T47D (cell line): ENCODE measurements around the gene ZBTB38.

Experiments used
- DNase-seq, 2 experiments: peaks; one replicate each; pipeline versions ENCODE4 v3.0.0 to v3.0.0-alpha.2; 2011 to 2012; ENCODE audit warnings: low read depth in 1 of 2, low spot score in 1 of 2
- JUND ChIP-seq: IDR thresholded peaks from 2 replicates; pipeline ENCODE4 v1.6.1; 2012; ENCODE audit warnings: low read depth
- in situ Hi-C: cut with HindIII; loops from 2 replicates; pipeline ENCODE4 v1.10.0; 2016; ENCODE audit warnings: low sequenced_read_pairs, low pct_unique_long_range_greater_than_20kb

The ZBTB38 gene

DNA sequence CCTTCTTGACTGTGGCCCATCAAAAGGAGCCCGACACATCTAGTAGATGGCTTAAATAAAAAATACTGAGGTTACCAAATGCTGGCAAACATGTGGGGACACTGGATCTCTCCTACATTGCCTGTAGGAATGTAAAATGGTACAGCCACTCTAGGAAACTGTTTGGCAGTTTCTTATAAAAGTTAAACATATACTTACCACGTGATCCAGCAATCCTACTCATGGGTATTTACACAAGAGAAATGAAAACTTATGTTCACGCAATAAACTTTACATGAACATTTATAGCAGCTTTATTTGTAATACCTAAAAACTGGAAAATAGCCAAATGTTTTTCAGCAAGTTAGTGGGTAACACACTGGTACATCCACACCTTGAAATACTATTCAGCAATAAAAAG, 9.1 kb downstream of the ZBTB38 start:
- no peak for TF ChIP-seq JUND
- in situ Hi-C loops: no loop called here
- DNase-seq: no peak

DNA sequence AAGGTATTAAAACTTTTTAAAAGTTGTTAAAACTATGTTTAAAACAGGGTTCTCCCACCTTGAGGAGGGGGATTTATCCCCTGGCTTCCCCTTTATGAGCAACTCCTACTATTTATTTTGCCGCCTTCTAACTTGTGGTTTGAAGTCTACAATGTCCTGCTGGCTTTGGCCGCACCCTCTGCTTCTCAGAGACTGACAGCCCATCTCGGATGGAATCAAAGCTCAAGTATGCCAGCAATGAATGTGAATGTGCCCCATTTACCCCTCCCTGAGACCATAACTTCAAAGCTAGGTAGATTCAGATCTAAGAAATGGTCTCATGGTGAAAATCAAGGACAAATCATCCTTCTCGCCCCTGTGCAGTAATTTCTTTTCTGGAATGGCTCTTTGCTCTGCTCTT, 10.3 kb downstream of the ZBTB38 start:
- TF ChIP-seq JUND: no peak
- in situ Hi-C loops: no loop called here
- DNase-seq: no peak

DNA sequence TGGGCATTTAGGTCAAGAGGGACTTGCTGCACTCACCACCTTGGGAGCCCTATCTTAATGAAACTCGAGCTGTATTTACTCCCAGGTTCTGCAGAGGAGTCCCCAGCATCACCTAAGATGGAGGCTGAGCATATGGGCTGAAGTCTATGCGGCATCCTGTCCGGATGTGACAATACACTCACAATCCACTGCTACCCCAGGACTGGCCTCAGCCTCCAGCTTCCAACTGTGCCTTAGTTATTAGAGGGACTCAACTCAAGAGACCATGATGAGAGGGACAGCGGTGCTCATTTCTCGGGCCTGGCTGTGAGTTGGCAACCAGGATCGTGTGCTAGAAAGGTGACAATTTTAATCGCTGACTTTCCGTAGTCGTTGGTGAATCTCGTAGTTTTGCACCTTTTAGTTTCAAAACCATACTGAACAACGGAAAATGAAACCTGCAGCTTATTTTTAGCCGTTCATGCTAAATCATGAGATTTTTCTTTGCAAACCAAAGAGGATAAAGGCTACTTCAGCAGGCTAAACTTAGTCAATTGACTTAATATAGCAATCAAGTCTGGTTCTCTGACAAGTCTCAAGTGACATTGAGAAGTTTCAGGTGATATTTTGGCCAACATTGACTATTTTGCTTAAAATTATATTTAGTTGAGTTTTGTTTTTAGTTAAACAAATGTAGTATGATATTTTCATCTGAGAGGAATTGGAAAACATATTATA, 11.1 kb downstream of the ZBTB38 start:
- in situ Hi-C loops: no loop called here
- no peak for DNase-seq
- TF ChIP-seq JUND: no peak

DNA sequence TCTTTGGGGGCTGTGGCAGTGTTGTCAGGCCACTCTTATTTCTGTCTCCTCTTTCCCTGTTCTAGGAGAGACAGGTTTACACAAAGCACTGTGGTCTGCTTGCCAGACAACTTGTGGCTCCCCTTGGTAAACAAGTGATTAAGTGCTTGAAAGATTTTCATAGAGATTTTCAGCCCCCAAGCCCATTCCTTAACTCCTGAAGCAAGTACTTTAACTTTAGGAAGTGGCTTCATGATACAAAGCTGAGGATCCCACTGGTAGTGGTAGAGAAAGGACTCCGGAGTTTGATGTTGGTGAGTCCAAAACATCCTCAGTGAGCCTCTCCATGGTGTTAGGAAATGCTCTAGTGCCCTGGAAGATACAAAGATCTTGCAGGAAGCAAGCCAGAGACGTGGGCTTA, 12.0 kb downstream of the ZBTB38 start:
- TF ChIP-seq JUND: no peak
- DNase-seq: no peak
- in situ Hi-C loops: no loop called here

DNA sequence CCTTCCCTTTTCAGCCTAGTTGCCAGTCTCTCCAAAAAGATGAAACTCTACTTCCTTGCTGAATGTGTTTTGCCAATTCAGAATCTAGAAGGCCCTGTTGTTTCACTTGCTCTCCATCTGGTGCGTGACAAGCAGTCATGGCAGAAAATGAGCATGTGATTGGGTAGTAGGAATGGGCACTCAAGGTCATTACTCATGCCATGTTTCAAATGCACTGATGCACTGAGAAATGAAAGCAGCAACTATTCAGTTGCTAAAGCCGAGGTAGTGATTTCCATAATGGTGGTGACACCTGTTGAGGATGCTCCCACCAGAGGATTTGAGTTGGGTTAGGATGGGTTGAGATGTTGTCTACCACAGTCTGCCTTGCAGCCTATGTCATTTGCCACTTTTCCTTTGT, 12.7 kb downstream of the ZBTB38 start:
- TF ChIP-seq JUND: no peak
- in situ Hi-C loops: no loop called here
- no peak for DNase-seq

DNA sequence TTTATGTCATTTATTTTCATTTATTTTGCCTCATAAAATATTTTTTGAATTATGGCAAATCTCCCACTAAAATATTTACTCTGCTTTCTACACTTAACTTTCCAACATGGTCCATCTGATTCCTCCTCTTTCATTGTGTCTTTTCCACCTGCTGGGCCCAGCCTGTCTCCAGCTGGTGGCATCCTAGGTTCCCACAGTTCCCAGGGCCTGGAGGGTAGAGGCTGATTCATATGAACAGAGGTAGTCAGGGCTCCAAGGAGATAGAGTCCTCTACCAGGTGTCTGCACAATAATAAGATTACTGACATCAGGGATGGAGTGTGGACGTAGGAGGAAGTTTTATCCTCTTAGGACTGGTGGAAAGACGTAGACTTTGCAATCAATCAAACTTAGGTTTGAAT, 14.3 kb downstream of the ZBTB38 start:
- DNase-seq: no peak
- no peak for TF ChIP-seq JUND

DNA sequence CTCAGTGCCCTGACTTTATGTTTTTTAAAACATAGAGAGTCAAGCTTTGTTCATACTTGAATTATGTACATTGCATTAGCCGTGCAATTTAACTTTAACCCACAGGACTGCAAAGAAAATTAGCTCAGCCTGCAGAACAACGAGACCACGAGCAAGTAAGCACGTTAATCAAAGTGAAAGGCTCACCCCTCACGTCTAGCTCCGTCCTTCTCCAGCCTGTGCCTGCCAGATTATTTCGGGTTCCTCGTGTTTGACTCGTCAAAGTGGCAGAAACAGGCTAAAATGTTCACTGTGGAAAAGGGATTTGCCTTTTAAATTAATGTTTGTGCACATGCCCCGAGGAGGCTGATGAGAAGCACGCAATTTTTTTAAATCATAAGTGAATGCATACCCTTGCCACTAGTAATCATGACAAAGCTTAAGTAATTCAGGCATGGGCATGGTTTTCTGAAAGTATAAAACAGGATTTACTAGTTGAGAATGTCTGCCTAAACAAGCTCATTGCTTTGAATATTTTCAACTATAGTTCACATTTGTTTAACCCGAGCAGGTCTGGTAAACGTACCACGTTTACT, 15.3 kb downstream of the ZBTB38 start:
- no peak for TF ChIP-seq JUND
- in situ Hi-C loops: no loop called here
- DNase-seq: no peak

More for the DNA sequence above, 14.3 kb downstream of the ZBTB38 start:
- in situ Hi-C loops: no loop called here

DNA sequence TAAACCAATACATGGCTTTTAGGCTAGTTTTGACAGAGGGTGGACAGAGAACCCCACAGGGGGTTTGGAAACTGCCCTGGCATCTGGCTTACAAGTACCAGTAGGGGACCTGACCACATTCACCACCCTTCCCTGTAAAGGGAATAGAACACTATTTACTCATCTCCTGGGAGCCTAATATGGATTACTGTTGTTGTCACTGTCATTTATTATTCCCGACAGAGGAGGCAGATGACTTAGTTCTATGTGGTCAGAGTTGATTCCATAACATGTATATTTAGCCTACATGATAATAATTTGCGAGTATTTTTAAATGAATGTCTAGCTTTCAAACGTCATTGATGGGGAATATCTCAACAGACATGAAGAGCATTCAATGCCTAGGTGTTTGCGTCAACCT, 15.9 kb downstream of the ZBTB38 start:
- in situ Hi-C loops: no loop called here
- peak in 1 of 2 experiments; percentile 24 for DNase-seq
- no peak for TF ChIP-seq JUND

DNA sequence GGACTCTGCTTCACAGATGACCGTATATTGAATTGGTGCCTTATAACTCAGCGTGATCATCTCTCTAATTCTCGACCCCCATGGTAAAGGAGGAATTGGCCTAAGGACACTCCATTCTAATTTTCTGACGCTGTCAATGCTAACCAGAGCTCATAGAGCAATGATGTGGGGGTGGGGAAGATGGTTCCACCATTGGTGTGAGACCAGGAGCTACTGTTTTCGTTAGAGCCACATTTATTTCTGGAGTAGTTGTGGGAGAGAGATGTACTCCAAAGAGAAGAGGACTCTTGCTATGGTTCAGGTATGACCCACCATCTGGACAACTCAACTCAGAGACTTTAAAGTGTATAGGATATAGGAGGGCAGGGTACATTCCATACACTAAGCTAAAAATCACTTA, 16.3 kb downstream of the ZBTB38 start:
- no peak for DNase-seq
- no peak for TF ChIP-seq JUND
- in situ Hi-C loops: no loop called here

DNA sequence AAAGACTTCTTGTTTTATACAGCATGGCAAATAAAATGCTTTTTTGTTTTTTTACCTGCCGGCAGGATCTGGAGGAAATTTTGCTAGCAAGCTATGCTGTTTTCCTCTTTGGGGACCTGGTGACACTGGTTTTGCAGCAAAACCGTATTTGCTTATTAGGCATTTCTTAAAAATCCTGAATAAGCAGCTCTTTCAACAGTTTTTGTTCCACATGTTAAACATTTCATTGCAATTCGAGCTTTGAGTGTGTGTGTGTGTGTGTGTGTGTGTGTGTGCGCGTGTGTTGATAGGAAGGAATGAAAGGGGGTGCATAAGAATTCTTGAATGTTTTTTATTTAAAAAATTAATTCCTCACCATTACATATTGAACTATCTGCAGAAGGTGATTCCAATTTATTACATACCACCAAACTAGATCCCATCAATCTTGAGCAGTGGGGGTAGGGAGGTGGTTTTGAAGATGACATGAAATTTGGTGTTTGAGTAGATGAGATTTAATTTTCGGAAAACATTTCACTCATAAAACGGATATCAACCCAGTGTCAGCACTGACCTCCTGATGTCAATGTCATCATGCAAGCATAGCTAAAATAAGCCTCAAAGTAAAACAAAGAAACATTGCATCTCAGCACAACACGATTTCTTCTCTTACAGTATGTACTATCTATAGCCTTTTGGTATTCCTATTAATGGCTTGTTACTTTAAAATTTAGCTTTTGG, 17.3 kb downstream of the ZBTB38 start:
- no peak for DNase-seq
- in situ Hi-C loops: no loop called here
- no peak for TF ChIP-seq JUND

DNA sequence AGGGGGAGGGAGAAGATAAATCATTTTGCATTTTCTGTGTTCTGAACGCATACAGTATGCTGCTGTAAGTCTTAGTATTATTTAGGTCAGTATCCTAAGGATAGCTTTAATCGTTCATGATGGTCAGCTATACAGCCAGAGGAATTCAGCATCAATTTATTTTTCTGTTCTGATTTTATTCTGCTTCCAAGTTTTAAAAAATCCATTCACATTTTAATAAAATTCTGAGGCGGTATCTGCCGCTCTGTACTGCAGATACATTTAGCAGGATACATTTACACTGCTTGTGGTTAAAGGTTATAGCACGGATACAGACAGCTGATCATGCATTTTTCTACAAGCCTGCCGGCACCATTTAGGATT, 17.8 kb downstream of the ZBTB38 start:
- TF ChIP-seq JUND: no peak
- DNase-seq: no peak
- in situ Hi-C loops: no loop called here

DNA sequence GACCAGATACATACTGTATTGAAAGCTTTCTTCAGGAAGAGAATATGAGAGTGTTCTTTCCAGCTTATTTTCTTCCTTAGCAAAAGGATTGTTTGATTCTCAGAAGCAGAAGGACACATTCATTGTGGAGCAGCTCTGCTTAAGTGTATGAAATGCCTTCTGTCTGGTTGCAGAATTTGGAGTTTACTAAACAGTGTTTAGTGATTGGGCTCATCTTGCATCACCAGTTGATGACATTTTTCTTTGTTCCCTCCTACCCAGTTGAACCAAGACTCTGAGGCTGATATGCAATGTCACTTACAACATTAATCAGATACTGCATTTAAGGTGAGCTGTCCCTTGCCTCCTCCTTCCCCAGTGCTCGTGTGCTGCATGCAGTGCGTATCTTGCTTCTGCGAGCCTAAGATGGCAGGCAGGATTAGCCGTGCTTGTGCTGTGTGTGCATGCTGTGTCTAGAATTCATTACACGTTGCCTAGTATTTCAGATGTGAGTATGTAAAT, 18.4 kb downstream of the ZBTB38 start:
- TF ChIP-seq JUND: no peak
- no peak for DNase-seq
- in situ Hi-C loops: no loop called here

DNA sequence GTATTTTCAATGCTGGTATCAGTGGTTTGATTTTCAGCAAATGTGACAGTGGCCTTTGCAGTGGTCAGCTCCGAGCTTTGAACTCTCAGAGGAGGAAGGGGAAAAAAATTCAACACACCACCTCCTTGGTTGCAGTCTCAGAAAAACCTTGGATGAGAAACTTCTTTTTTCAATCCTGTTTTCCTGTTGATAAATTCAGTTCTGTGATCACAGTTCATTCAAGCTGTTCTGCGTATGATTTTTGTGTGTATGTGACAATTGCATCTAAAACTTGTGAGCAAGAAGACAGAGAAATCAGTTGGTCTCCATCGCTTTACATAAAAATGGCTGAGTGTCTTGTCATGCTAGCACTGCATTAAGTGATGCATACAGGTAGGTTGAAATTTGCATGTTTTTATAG, 19.2 kb downstream of the ZBTB38 start:
- DNase-seq: no peak
- in situ Hi-C loops: no loop called here
- TF ChIP-seq JUND: no peak
